WTC11 (cell line): ENCODE results near the gene NDUFA3. TPM values are rescaled to one million over a fixed set of nuclear protein-coding genes. Genes with fewer than 3 reads are reported as not detected.

ENCODE experiments used
- ATAC-seq: fragments of 200-7000 bp; cut with Tn5 transposase; 2 replicates; pipeline ENCODE4 v1.10.0; 2021; ENCODE audit warnings: mild to moderate bottlenecking, moderate library complexity
- CTCF ChIA-PET: fragments of 300-600 bp; sonication (Branson Sonifier 250); formaldehyde crosslinking; loops from one replicate; lab custom pipeline; 2021; ENCODE audit warnings: antibody characterized with exemption; lab: Charles Lee
- POLR2A ChIA-PET: fragments of 350-600 bp; sonication (Branson Sonifier 250); formaldehyde crosslinking; loops from one replicate; lab custom pipeline; 2021; ENCODE audit warnings: antibody characterized with exemption; lab: Charles Lee
- DNase-seq: peaks from one replicate; pipeline ENCODE4 v3.0.0; 2021; ENCODE audit warnings: low spot score
- H3K27ac Mint-ChIP-seq: 2 replicates; pipeline ENCODE4 v1.8.0; 2021; ENCODE audit warnings: mixed read lengths
- H3K27me3 Mint-ChIP-seq: 2 replicates; pipeline ENCODE4 v1.8.0; 2021; ENCODE audit warnings: low read depth, mild to moderate bottlenecking, moderate library complexity, mixed read lengths
- H3K36me3 Mint-ChIP-seq: 2 replicates; pipeline ENCODE4 v1.8.0; 2021; ENCODE audit warnings: mixed read lengths
- H3K4me1 Mint-ChIP-seq: 2 replicates; pipeline ENCODE4 v1.8.0; 2022; ENCODE audit warnings: mixed read lengths
- H3K4me3 Mint-ChIP-seq: 2 replicates; pipeline ENCODE4 v1.8.0; 2021; ENCODE audit warnings: mild to moderate bottlenecking, moderate library complexity, mixed read lengths
- H3K9me3 Mint-ChIP-seq: 2 replicates; pipeline ENCODE4 v1.8.0; 2021; ENCODE audit warnings: mixed read lengths
- AR ChIP-seq: fragments of 250-450 bp; sonication (Bioruptor Pico); IDR thresholded peaks from 2 replicates; pipeline ENCODE4 v1.9.0; 2021; ENCODE audit warnings: mild to moderate bottlenecking
- CREB1 ChIP-seq: sonication (generic); formaldehyde crosslinking; IDR thresholded peaks from 2 replicates; pipeline ENCODE4 v1.8.0; 2023; ENCODE audit warnings: mild to moderate bottlenecking, missing genetic modification reagents
- ESRRA ChIP-seq: sonication (generic); formaldehyde crosslinking; IDR thresholded peaks from 2 replicates; pipeline ENCODE4 v1.8.1; 2022; ENCODE audit warnings: mild to moderate bottlenecking, missing genetic modification reagents, borderline replicate concordance
- FOXJ3 ChIP-seq: sonication (generic); formaldehyde crosslinking; IDR thresholded peaks from 2 replicates; pipeline ENCODE4 v1.9.0; 2021; ENCODE audit warnings: missing genetic modification reagents, mild to moderate bottlenecking, borderline replicate concordance
- FOXP1 ChIP-seq: sonication (generic); formaldehyde crosslinking; IDR thresholded peaks from 2 replicates; pipeline ENCODE4 v1.8.0; 2022; ENCODE audit warnings: missing genetic modification reagents, mild to moderate bottlenecking, moderate library complexity, borderline replicate concordance
- FOXP4 ChIP-seq: sonication (generic); formaldehyde crosslinking; IDR thresholded peaks from 2 replicates; pipeline ENCODE4 v1.8.0; 2022; ENCODE audit warnings: mild to moderate bottlenecking, missing genetic modification reagents
- GRHL2 ChIP-seq: fragments of 250-450 bp; sonication (Bioruptor Pico); IDR thresholded peaks from 2 replicates; pipeline ENCODE4 v1.8.0; 2022; ENCODE audit warnings: mild to moderate bottlenecking, moderate library complexity; ENCODE audit not compliant: insufficient replicate concordance, severe bottlenecking
- GTF2I ChIP-seq: fragments of 250-450 bp; sonication (Bioruptor Pico); conservative IDR thresholded peaks from 2 replicates; pipeline ENCODE4 v1.4.0; 2021; ENCODE audit warnings: mild to moderate bottlenecking
- KAT7 ChIP-seq: sonication (generic); formaldehyde crosslinking; IDR thresholded peaks from 2 replicates; pipeline ENCODE4 v1.8.1; 2023; ENCODE audit warnings: missing genetic modification reagents, mild to moderate bottlenecking, borderline replicate concordance
- MAX ChIP-seq: sonication (generic); formaldehyde crosslinking; IDR thresholded peaks from 2 replicates; pipeline ENCODE4 v1.8.0; 2022; ENCODE audit warnings: mild to moderate bottlenecking, missing genetic modification reagents
- NFATC4 ChIP-seq: fragments of 250-450 bp; sonication (Bioruptor Pico); IDR thresholded peaks from 2 replicates; pipeline ENCODE4 v1.9.0; 2021; ENCODE audit warnings: mild to moderate bottlenecking
- NR2C2 ChIP-seq: sonication (generic); formaldehyde crosslinking; IDR thresholded peaks from 2 replicates; pipeline ENCODE4 v1.8.0; 2022; ENCODE audit warnings: mild to moderate bottlenecking, missing genetic modification reagents
- PRRX2 ChIP-seq: fragments of 250-450 bp; sonication (Bioruptor Pico); IDR thresholded peaks from 2 replicates; pipeline ENCODE4 v1.8.0; 2021; ENCODE audit warnings: mild to moderate bottlenecking
- SP1 ChIP-seq: sonication (generic); formaldehyde crosslinking; conservative IDR thresholded peaks from 2 replicates; pipeline ENCODE4 v1.8.1; 2022; ENCODE audit warnings: missing genetic modification reagents
- USF1 ChIP-seq: sonication (generic); formaldehyde crosslinking; IDR thresholded peaks from 2 replicates; pipeline ENCODE4 v1.8.0; 2022; ENCODE audit warnings: mild to moderate bottlenecking, missing genetic modification reagents
- ZNF138 ChIP-seq: sonication (generic); formaldehyde crosslinking; conservative IDR thresholded peaks from 2 replicates; pipeline ENCODE4 v1.8.1; 2022; ENCODE audit warnings: mild to moderate bottlenecking, moderate library complexity, missing genetic modification reagents
- ZNF219 ChIP-seq: sonication (generic); formaldehyde crosslinking; IDR thresholded peaks from 2 replicates; pipeline ENCODE4 v1.8.0; 2023; ENCODE audit warnings: missing genetic modification reagents, mild to moderate bottlenecking, borderline replicate concordance
- ZNF423 ChIP-seq: fragments of 250-450 bp; sonication (Bioruptor Pico); IDR thresholded peaks from 2 replicates; pipeline ENCODE4 v2.1.2; 2022; ENCODE audit warnings: mild to moderate bottlenecking, moderate library complexity
- total RNA-seq: library from RNA; stranded (reverse); gene quantifications from 3 replicates; pipeline ENCODE4 v1.2.3, GENCODE V29; 2021
- TF ChIP-seq, protein P1 (sequence below): sonication (generic); formaldehyde crosslinking; IDR thresholded peaks from 2 replicates; pipeline ENCODE4 v1.8.1; 2022; ENCODE audit warnings: mild to moderate bottlenecking, missing genetic modification reagents, moderate library complexity, borderline replicate concordance
- TF ChIP-seq, protein P2 (sequence below): fragments of 200-600 bp; IDR thresholded peaks from 2 replicates; pipeline ENCODE4 v1.8.0; 2022; ENCODE audit warnings: antibody characterized with exemption
- TF ChIP-seq, protein P3 (sequence below): sonication (generic); formaldehyde crosslinking; IDR thresholded peaks from 2 replicates; pipeline ENCODE4 v1.8.1; 2023; ENCODE audit warnings: mild to moderate bottlenecking, missing genetic modification reagents
- TF ChIP-seq, protein P4 (sequence below): sonication (generic); formaldehyde crosslinking; IDR thresholded peaks from 2 replicates; pipeline ENCODE4 v1.8.1; 2022; ENCODE audit warnings: low read depth, missing genetic modification reagents, borderline replicate concordance

The NDUFA3 gene
- total RNA-seq, 1 experiment from 2014 or later, result 181 TPM

DNA sequence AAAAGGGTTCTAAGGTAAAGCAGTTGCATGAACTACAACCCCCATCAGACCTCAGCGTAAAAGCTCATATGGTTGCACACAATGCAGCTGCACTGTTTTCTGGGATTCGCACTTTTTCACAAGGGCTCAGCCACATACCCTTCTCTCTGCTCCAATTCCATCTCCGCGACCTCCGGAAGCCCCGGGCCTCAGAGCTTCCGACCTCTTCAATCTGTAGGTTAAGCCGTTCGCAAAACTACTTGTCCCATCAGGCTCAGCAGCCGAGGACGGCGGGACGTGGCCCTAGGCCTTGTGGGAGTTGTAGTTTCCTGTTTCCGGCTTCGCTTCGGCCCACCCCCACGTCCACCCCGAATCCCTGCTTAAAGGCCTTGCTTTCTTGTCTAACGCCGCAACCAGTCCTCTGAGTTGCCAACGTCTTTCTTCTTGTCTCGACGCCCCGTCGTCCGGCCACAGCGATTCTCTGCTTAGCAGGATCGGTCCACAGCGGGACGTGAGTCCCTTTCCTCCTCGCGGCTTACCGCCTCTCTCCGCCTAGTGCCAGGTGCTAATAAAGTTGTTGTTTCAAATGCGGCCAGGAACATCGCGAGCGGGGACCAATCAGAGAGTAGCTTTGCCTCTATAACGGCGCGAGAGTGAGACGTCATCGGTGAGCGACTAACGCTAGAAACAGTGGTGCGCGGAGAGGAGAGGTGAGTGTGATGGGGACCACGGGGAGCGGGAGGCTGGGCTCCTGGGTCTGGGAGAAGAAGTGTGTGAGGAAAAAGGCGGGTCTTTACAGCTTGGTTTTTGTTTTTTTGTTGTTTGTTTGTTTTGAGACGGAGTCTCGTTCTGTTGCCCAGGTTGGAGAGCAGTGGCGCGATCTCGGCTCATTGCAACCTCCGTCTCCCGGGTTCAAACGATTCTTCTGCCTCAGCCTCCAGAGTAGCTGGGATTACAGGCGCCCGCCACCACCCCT lies 12.7 kb downstream of the NDUFA3 start, which contains the start of the genes PRPF31 and TFPT (continued):
- TF ChIP-seq, protein P1, sequence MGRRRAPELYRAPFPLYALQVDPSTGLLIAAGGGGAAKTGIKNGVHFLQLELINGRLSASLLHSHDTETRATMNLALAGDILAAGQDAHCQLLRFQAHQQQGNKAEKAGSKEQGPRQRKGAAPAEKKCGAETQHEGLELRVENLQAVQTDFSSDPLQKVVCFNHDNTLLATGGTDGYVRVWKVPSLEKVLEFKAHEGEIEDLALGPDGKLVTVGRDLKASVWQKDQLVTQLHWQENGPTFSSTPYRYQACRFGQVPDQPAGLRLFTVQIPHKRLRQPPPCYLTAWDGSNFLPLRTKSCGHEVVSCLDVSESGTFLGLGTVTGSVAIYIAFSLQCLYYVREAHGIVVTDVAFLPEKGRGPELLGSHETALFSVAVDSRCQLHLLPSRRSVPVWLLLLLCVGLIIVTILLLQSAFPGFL (CRISPR knock-in tag), result no peak; the same call in 1 of the 2 replicates
- TF ChIP-seq NR2C2 (no peak), NFATC4 (CRISPR knock-in tag) (peak; percentile 52; the same call in 1 of the 2 replicates), ESRRA (CRISPR knock-in tag) (no peak), FOXJ3 (CRISPR knock-in tag) (no peak), FOXP1 (no peak; the same call in 1 of the 2 replicates), ZNF219 (no peak), USF1 (no peak), ZNF138 (CRISPR knock-in tag) (no peak), GRHL2 (CRISPR knock-in tag) (no peak), CREB1 (CRISPR knock-in tag) (peak; percentile 90), KAT7 (0 out of 2 replicates have a peak, but pooled peaks have one; percentile 63)
- TF ChIP-seq, protein P2, sequence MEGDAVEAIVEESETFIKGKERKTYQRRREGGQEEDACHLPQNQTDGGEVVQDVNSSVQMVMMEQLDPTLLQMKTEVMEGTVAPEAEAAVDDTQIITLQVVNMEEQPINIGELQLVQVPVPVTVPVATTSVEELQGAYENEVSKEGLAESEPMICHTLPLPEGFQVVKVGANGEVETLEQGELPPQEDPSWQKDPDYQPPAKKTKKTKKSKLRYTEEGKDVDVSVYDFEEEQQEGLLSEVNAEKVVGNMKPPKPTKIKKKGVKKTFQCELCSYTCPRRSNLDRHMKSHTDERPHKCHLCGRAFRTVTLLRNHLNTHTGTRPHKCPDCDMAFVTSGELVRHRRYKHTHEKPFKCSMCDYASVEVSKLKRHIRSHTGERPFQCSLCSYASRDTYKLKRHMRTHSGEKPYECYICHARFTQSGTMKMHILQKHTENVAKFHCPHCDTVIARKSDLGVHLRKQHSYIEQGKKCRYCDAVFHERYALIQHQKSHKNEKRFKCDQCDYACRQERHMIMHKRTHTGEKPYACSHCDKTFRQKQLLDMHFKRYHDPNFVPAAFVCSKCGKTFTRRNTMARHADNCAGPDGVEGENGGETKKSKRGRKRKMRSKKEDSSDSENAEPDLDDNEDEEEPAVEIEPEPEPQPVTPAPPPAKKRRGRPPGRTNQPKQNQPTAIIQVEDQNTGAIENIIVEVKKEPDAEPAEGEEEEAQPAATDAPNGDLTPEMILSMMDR, result no peak
- TF ChIP-seq, protein P3, sequence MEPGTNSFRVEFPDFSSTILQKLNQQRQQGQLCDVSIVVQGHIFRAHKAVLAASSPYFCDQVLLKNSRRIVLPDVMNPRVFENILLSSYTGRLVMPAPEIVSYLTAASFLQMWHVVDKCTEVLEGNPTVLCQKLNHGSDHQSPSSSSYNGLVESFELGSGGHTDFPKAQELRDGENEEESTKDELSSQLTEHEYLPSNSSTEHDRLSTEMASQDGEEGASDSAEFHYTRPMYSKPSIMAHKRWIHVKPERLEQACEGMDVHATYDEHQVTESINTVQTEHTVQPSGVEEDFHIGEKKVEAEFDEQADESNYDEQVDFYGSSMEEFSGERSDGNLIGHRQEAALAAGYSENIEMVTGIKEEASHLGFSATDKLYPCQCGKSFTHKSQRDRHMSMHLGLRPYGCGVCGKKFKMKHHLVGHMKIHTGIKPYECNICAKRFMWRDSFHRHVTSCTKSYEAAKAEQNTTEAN (CRISPR knock-in tag), result no peak
- TF ChIP-seq, protein P4, sequence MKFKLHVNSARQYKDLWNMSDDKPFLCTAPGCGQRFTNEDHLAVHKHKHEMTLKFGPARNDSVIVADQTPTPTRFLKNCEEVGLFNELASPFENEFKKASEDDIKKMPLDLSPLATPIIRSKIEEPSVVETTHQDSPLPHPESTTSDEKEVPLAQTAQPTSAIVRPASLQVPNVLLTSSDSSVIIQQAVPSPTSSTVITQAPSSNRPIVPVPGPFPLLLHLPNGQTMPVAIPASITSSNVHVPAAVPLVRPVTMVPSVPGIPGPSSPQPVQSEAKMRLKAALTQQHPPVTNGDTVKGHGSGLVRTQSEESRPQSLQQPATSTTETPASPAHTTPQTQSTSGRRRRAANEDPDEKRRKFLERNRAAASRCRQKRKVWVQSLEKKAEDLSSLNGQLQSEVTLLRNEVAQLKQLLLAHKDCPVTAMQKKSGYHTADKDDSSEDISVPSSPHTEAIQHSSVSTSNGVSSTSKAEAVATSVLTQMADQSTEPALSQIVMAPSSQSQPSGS (CRISPR knock-in tag), result no peak

DNA sequence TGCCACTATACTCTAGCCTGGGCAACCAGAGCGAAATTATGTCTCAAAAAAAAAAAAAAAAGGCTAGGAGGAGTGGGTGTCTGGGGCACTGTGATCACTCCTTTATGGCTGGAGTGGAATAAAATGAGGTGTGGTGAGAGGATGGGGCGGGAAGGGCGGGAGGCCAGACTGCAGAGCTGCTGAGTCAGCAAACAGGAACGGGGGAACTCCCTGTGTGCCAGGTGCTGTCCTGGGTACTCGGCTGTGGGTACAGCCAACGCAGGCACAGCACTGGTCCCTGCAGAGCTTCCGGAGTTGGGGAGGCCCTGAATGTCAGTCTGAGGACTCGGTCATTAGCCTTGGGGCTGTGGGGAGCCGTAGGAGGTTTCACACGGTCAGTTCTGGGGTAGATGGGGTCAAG lies 18.6 kb downstream of the NDUFA3 start:
- TF ChIP-seq MAX (CRISPR knock-in tag), result no peak
- no peak for TF ChIP-seq FOXP4 (CRISPR knock-in tag)
- no peak for TF ChIP-seq ZNF423 (CRISPR knock-in tag)
- TF ChIP-seq CREB1 (CRISPR knock-in tag), result no peak
- no peak for TF ChIP-seq AR (CRISPR knock-in tag)
- no peak for TF ChIP-seq ZNF219
- TF ChIP-seq PRRX2, result no peak
- TF ChIP-seq SP1, result no peak
- TF ChIP-seq ZNF138 (CRISPR knock-in tag), result no peak
- TF ChIP-seq GTF2I (CRISPR knock-in tag), result no peak
- Mint-ChIP-seq H3K4me1 (peaks cover 8% of the 10 kb centered on the region), H3K27me3 (no peaks in the 10 kb centered on the region), H3K27ac (no peak overlapping the region), H3K36me3 (peaks cover 58% of the 10 kb centered on the region), H3K9me3 (no peaks in the 10 kb centered on the region), H3K4me3 (no peak overlapping the region)
- ChIA-PET POLR2A (no interaction called here), CTCF (no interaction called here)
- ATAC-seq (no peak), DNase-seq (no peak)
